Fibroblast of the aortic adventitia (primary cell): Measurements from ENCODE around the gene ZNF341. TPM values are rescaled to one million over a fixed set of nuclear protein-coding genes. Genes with fewer than 3 reads are reported as not detected.
A peak's percentile ranks its signal among the peaks of the same experiment; 100 is the strongest.

Experiments used
- DNase-seq: peaks from one replicate; pipeline ENCODE4 v3.0.0-alpha.2; 2010; ENCODE audit warnings: low read depth
- H3K4me3 ChIP-seq: 2 replicates; pipeline ENCODE4 v1.5.1; 2011; ENCODE audit warnings: low read depth, mild to moderate bottlenecking, control low read depth, low read length, moderate library complexity
- CTCF ChIP-seq: IDR thresholded peaks from 2 replicates; pipeline ENCODE4 v1.5.1; 2011; ENCODE audit warnings: mild to moderate bottlenecking, low read length, control low read depth, inconsistent platforms; ENCODE audit not compliant: insufficient read depth
- total RNA-seq: library from RNA; depleted of rRNA; stranded (reverse); fragments of >200 nt; gene quantifications from 2 replicates; pipeline ENCODE4 v1.2.3, GENCODE V29; 2012; ENCODE audit warnings: low replicate concordance

The ZNF341 gene
- total RNA-seq, 1 donor: 1.5 TPM

- DNase-seq: peak; percentile 72
- TF ChIP-seq CTCF: no peak
- H3K4me3 ChIP-seq: no peak overlapping the region
Observed at GRCh38 chr20:33793011-33793931, 61.5 kb downstream of the ZNF341 start.

- H3K4me3 ChIP-seq: no peak overlapping the region
- no peak for TF ChIP-seq CTCF
- no peak for DNase-seq
Observed at GRCh38 chr20:33796263-33796906, 64.6 kb downstream of the ZNF341 start.

GRCh38 chr20:33796907-33797544, 65.2 kb downstream of the ZNF341 start:
- no peak for TF ChIP-seq CTCF
- DNase-seq: no peak
- no peak overlapping the region for H3K4me3 ChIP-seq

GRCh38 chr20:33798444-33798843, 66.6 kb downstream of the ZNF341 start:
- H3K4me3 ChIP-seq: no peak overlapping the region
- no peak for DNase-seq
- no peak for TF ChIP-seq CTCF

GRCh38 chr20:33803921-33804337, 72.1 kb downstream of the ZNF341 start:
- no peak for TF ChIP-seq CTCF
- H3K4me3 ChIP-seq: no peak overlapping the region
- DNase-seq: peak; percentile 87

- DNase-seq: no peak
- no peak overlapping the region for H3K4me3 ChIP-seq
- no peak for TF ChIP-seq CTCF
Observed at GRCh38 chr20:33808388-33808787, 76.6 kb downstream of the ZNF341 start.
